Body of pancreas (tissue), 4 donors: ENCODE measurements around the gene GLT8D2. TPM values are rescaled to one million over a fixed set of nuclear protein-coding genes. Genes with fewer than 3 reads are reported as not detected.
A peak's percentile ranks its signal among the peaks of the same experiment; 100 is the strongest.

Experiments
- ATAC-seq: fragments of 150-250 bp; one replicate; pipeline ENCODE4 v1.9.1; 2016
- DNase-seq, 4 donors: peaks; one replicate each; pipeline ENCODE4 v3.0.0-alpha.2; 2019
- H3K27ac ChIP-seq, 4 donors: fragments of 200-600 bp; sonication (generic); 1 replicate in 3 of 4; 2 replicates in 1 of 4; pipeline versions ENCODE4 v1.5.1 to v1.6.1; 2016 to 2019; ENCODE audit warnings: mild to moderate bottlenecking in 1 of 4, mixed read lengths in 1 of 4, moderate library complexity in 1 of 4
- H3K27me3 ChIP-seq, 2 donors: fragments of 200-600 bp; sonication (generic); one replicate each; pipeline ENCODE4 v1.6.0; 2016; ENCODE audit warnings: mild to moderate bottlenecking in 1 of 2
- H3K36me3 ChIP-seq, 2 donors: fragments of 200-600 bp; sonication (generic); replicated peaks in 1 of 2; 2 replicates each; pipeline ENCODE4 v1.5.1; 2016; ENCODE audit warnings: low read depth in 2 of 2; ENCODE audit not compliant: insufficient read depth in 1 of 2
- H3K4me1 ChIP-seq: fragments of 200-600 bp; sonication (generic); one replicate; pipeline ENCODE4 v1.6.0; 2016
- H3K4me3 ChIP-seq, 2 donors: fragments of 200-600 bp; sonication (generic); 1 replicate in 1 of 2; 2 replicates in 1 of 2; pipeline ENCODE4 v1.5.1; 2016 to 2019
- H3K9me3 ChIP-seq, 3 donors: fragments of 200-600 bp; sonication (generic); 1 replicate in 2 of 3; 2 replicates in 1 of 3; pipeline ENCODE4 v1.5.1; 2016
- CTCF ChIP-seq, 7 experiments: fragments of 450-650 bp in 4 of 7; fragments of 200-600 bp in 3 of 7; sonication (generic) in 3 of 7; IDR thresholded peaks; one replicate each; pipeline ENCODE4 v1.5.1; 2016 to 2019; ENCODE audit warnings: antibody characterized with exemption in 7 of 7
- POLR2A ChIP-seq, 3 donors: fragments of 450-650 bp; IDR thresholded peaks; one replicate each; pipeline ENCODE4 v1.6.1; 2016; ENCODE audit warnings: antibody characterized with exemption in 3 of 3, mild to moderate bottlenecking in 2 of 3
- WGBS, 2 donors: methylation state at CpG; one replicate each; pipeline ENCODE4 v1.1.5; 2017; 5-methylcytosine and 5-hydroxymethylcytosine counted together
- intact Hi-C: fragments of 100-400 bp; cut with DNase I; formaldehyde crosslinking; loops from one replicate; pipeline ENCODE4 v1.15.1; 2023
- total RNA-seq, 2 donors: library from RNA; depleted of rRNA; stranded (reverse); fragments of >200 nt; gene quantifications; one replicate each; pipeline ENCODE4 v1.1.0, GENCODE V29; 2016

Gene GLT8D2
- total RNA-seq, 2 donors from 2014 or later = 0.99 to 6.0 TPM

- ATAC-seq (no peak), DNase-seq (no peak)
- peaks cover 27% of the 10 kb centered on the region for H3K4me1 ChIP-seq
- intact Hi-C loops = no loop called here
- no peak for TF ChIP-seq CTCF (IDR thresholded peaks at IDR 0.05)
- no peak for TF ChIP-seq POLR2A (IDR thresholded peaks at IDR 0.05)
- no peak overlapping the region for H3K4me3 ChIP-seq
- H3K9me3 ChIP-seq = no peaks in the 10 kb centered on the region
- no peak overlapping the region for H3K27ac ChIP-seq
- WGBS, 2 donors = 54 to 65% methylated on average over 2 of the region's 2 CpGs
- H3K36me3 ChIP-seq = no peaks in the 10 kb centered on the region
- no peaks in the 10 kb centered on the region for H3K27me3 ChIP-seq
Observed at GRCh38 chr12:104060791-104061190, 10.8 kb upstream of the GLT8D2 start.

GRCh38 chr12:104059963-104060362 is 10.0 kb upstream of the GLT8D2 start:
- ATAC-seq (no peak), DNase-seq (no peak)
- TF ChIP-seq POLR2A (IDR thresholded peaks at IDR 0.05) = no peak
- TF ChIP-seq CTCF (IDR thresholded peaks at IDR 0.05) = no peak
- H3K36me3 ChIP-seq = no peaks in the 10 kb centered on the region
- H3K4me1 ChIP-seq = peaks cover 31% of the 10 kb centered on the region
- H3K27me3 ChIP-seq = no peaks in the 10 kb centered on the region
- WGBS, 2 donors = 81 to 88% methylated on average over 2 of the region's 2 CpGs
- H3K27ac ChIP-seq = no peak overlapping the region
- no peaks in the 10 kb centered on the region for H3K9me3 ChIP-seq
- no peak overlapping the region for H3K4me3 ChIP-seq
- intact Hi-C loops = no loop called here

- Histone ChIP-seq H3K9me3 (no peaks in the 10 kb centered on the region), H3K36me3 (no peaks in the 10 kb centered on the region), H3K4me3 (no peak overlapping the region), H3K4me1 (peaks cover 30% of the 10 kb centered on the region), H3K27ac (no peak overlapping the region), H3K27me3 (no peaks in the 10 kb centered on the region)
- ATAC-seq (no peak), DNase-seq (no peak)
- no peak for TF ChIP-seq POLR2A (IDR thresholded peaks at IDR 0.05)
- no peak for TF ChIP-seq CTCF (IDR thresholded peaks at IDR 0.05)
- 83 to 86% methylated on average over 4 of the region's 4 CpGs for WGBS, 2 donors
- intact Hi-C loops = no loop called here
Observed at GRCh38 chr12:104058802-104059201, 8.8 kb upstream of the GLT8D2 start.

DNA sequence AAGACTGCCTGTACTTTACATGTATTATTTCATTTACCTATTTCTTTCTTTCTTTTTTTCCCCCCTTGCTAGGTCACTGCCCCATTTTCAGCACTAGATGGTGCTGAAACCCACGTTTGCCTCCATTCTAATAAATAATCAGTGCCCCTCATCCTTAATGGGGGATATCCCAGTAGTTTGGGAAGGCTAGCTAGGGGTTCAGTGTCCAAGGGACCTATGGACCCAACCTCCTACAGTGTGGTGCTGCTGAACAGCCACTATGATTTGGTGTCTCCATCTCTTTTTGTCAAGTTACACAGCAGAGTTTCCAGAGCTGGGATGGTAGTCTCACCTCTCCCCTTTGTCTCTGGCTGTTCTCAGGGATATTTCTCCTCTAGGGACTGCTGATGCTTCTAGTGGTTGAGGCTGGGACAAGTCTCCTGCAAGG is 7.8 kb upstream of the GLT8D2 start:
- Histone ChIP-seq H3K9me3 (no peaks in the 10 kb centered on the region), H3K4me1 (peaks cover 24% of the 10 kb centered on the region), H3K4me3 (no peak overlapping the region), H3K27me3 (no peaks in the 10 kb centered on the region), H3K27ac (no peak overlapping the region), H3K36me3 (no peaks in the 10 kb centered on the region)
- TF ChIP-seq CTCF (IDR thresholded peaks at IDR 0.05) (peak in 6 of 7 experiments; percentile 26 to 63 (median 44)), POLR2A (IDR thresholded peaks at IDR 0.05) (no peak)
- WGBS, 2 donors = 0 to 5% methylated on average over 1 of the region's 1 CpG
- no peak for DNase-seq
- ATAC-seq = no peak
- intact Hi-C loops = no loop called here

DNA sequence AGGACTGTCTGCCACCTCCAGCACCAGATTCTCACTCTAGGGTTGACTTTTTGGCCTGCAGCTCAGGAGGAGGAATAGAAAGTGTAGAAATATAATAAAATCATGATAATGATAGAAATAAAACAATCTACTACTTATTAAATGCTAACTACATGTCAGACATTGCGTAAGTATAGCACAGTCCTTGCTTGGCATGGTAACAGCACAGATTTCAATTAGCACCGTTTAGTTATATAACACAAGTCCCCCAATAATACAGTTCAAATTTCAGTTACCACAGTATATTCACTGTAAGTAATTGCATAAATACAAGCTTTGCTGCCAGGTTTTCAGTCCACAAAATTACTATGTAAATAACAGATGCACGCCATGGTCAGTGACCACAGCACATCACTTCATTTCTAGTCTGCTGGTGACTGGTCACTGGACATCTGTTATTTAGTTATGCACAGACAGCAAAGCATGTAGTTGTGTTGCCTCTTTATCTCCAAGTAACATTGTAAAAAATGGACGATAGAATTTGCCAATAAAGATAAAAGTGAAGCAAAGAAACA is 6.5 kb upstream of the GLT8D2 start:
- Histone ChIP-seq H3K4me3 (no peak overlapping the region), H3K9me3 (no peaks in the 10 kb centered on the region), H3K4me1 (peaks cover 24% of the 10 kb centered on the region), H3K27ac (peak overlapping the region; percentile 4 to 71 (median 46)), H3K27me3 (no peaks in the 10 kb centered on the region), H3K36me3 (no peaks in the 10 kb centered on the region)
- DNase-seq = no peak
- TF ChIP-seq POLR2A (IDR thresholded peaks at IDR 0.05) (no peak), CTCF (IDR thresholded peaks at IDR 0.05) (no peak)
- intact Hi-C loops = no loop called here
- ATAC-seq = peak; percentile 17
- WGBS, 2 donors = 21 to 31% methylated on average over 4 of the region's 4 CpGs
